HepG2 (cell line): ENCODE data around the gene CCL27. TPM values are rescaled to one million over a fixed set of nuclear protein-coding genes. Genes with fewer than 3 reads are reported as not detected.

ENCODE experiments used
- ATAC-seq: fragments of 200-7000 bp; cut with Tn5 transposase; 3 replicates; pipeline ENCODE4 v1.9.1; 2020; ENCODE audit warnings: mild to moderate bottlenecking, moderate library complexity
- BruUV-seq: library from RNA; stranded (reverse); fragments of 400-500 nt; replicated peaks from 2 replicates; lab custom pipeline; 2021; lab: Mats Ljungman, UMichigan
- CTCF ChIA-PET: fragments of 300-600 bp; formaldehyde crosslinking; extraction: SDS; loops from one replicate; lab custom pipeline; 2021; ENCODE audit warnings: low total read pairs, inconsistent platforms, low intra/inter-chr PET ratio; lab: Yijun Ruan, JAX
- POLR2A ChIA-PET: fragments of 350-600 bp; sonication (Branson Sonifier 250); formaldehyde crosslinking; loops from one replicate; lab custom pipeline; 2020; ENCODE audit warnings: antibody characterized with exemption, inconsistent platforms; lab: Yijun Ruan, JAX
- DNase-seq: peaks from one replicate; pipeline ENCODE4 v3.0.0-alpha.2; 2015; ENCODE audit warnings: low spot score
- FAIRE-seq: peaks from 3 replicates; lab custom pipeline; 2011; peaks lifted over from hg19 to GRCh38; lab: Jason Lieb, UNC
- H2AFZ ChIP-seq: one replicate; pipeline ENCODE4 v1.6.1; 2011; ENCODE audit warnings: low read length, inconsistent platforms
- H3K27ac ChIP-seq: fragments of 300-600 bp; 3 replicates; pipeline ENCODE4 v1.8.0; 2011; ENCODE audit warnings: mixed run types, mild to moderate bottlenecking, mixed read lengths, low read length, inconsistent platforms; ENCODE audit not compliant: insufficient read depth; ENCODE audit errors: extremely low read length
- H3K27me3 ChIP-seq, 2 experiments: fragments of 200-600 bp in 1 of 2; 2 replicates in 1 of 2; 3 replicates in 1 of 2; pipeline versions ENCODE4 v1.6.0 to v1.8.0; 2011; ENCODE audit warnings: low read length in 2 of 2, mild to moderate bottlenecking in 2 of 2, moderate library complexity in 2 of 2, inconsistent platforms in 1 of 2; ENCODE audit not compliant: insufficient read depth in 2 of 2, control insufficient read depth in 1 of 2
- H3K36me3 ChIP-seq, 2 experiments: fragments of 200-600 bp in 1 of 2; replicated peaks in 1 of 2; 2 replicates in 1 of 2; 3 replicates in 1 of 2; pipeline versions ENCODE4 v1.5.1 to v1.8.0; 2011; ENCODE audit warnings: low read length in 2 of 2, inconsistent platforms in 1 of 2; ENCODE audit not compliant: insufficient read depth in 2 of 2, control insufficient read depth in 1 of 2
- H3K4me1 ChIP-seq: 2 replicates; pipeline ENCODE4 v1.5.1; 2012; ENCODE audit warnings: low read length, inconsistent platforms; ENCODE audit not compliant: insufficient read depth
- H3K4me2 ChIP-seq: 2 replicates; pipeline ENCODE4 v1.6.0; 2011; ENCODE audit warnings: low read depth, low read length, inconsistent platforms
- H3K4me3 ChIP-seq, 3 experiments: fragments of 200-600 bp in 1 of 3; sonication (generic), shearing (Covaris generic) in 1 of 3; replicated peaks in 1 of 3; 2 replicates each; pipeline ENCODE4 v1.5.1; 2011 to 2016; ENCODE audit warnings: low read length in 3 of 3, inconsistent platforms in 2 of 3, low read depth in 2 of 3, mild to moderate bottlenecking in 2 of 3, control low read depth in 1 of 3, mixed read lengths in 1 of 3; ENCODE audit not compliant: insufficient read depth in 1 of 3
- H3K79me2 ChIP-seq: one replicate; pipeline ENCODE4 v1.6.1; 2011; ENCODE audit warnings: low read length, inconsistent platforms; ENCODE audit not compliant: insufficient read depth
- H3K9ac ChIP-seq: 2 replicates; pipeline ENCODE4 v1.6.0; 2011; ENCODE audit warnings: mild to moderate bottlenecking, low read depth, low read length, inconsistent platforms; ENCODE audit not compliant: insufficient read depth
- H3K9me3 ChIP-seq: 2 replicates; pipeline ENCODE4 v1.5.1; 2012; ENCODE audit warnings: mild to moderate bottlenecking, low read length
- H4K20me1 ChIP-seq: 2 replicates; pipeline ENCODE4 v1.6.0; 2011; ENCODE audit warnings: inconsistent platforms, mild to moderate bottlenecking, low read length, moderate library complexity; ENCODE audit not compliant: insufficient read depth
- AGO2 ChIP-seq: fragments of 200-400 bp; formaldehyde crosslinking; optimal IDR thresholded peaks from 2 replicates; pipeline ENCODE3; 2017; ENCODE audit warnings: mild to moderate bottlenecking, low read depth, low read length, moderate library complexity
- ARID3A ChIP-seq: IDR thresholded peaks from 2 replicates; pipeline ENCODE4 v1.6.1; 2012; ENCODE audit warnings: low read depth, low read length, improper control_type of control experiment
- ATF7-NPFF ChIP-seq: sonication (generic); formaldehyde crosslinking; IDR thresholded peaks from 2 replicates; pipeline ENCODE4 v1.8.1; 2023; ENCODE audit warnings: mild to moderate bottlenecking, low read depth, missing genetic modification reagents, moderate library complexity
- CBFB ChIP-seq: sonication (generic); formaldehyde crosslinking; IDR thresholded peaks from 2 replicates; pipeline ENCODE4 v1.4.0; 2020; ENCODE audit warnings: missing genetic modification reagents
- CEBPZ ChIP-seq: IDR thresholded peaks from 2 replicates; pipeline ENCODE4 v1.6.1; 2012; ENCODE audit warnings: low read length, improper control_type of control experiment
- FIP1L1 ChIP-seq: fragments of 200-400 bp; formaldehyde crosslinking; IDR thresholded peaks from 2 replicates; pipeline ENCODE4 v1.6.1; 2018; ENCODE audit warnings: low read depth, mild to moderate bottlenecking, low read length, moderate library complexity, borderline replicate concordance; ENCODE audit not compliant: insufficient read depth
- HBP1 ChIP-seq: IDR thresholded peaks from 2 replicates; pipeline ENCODE4 v1.6.1; 2016; ENCODE audit warnings: low read depth, control low read depth
- HCFC1 ChIP-seq: fragments of 150-350 bp; IDR thresholded peaks from 2 replicates; pipeline ENCODE4 v1.6.1; 2014; ENCODE audit warnings: low read depth, low read length
- MTF1 ChIP-seq: sonication (generic); formaldehyde crosslinking; IDR thresholded peaks from 2 replicates; pipeline ENCODE4 v1.5.0; 2020; ENCODE audit warnings: missing genetic modification reagents
- NFRKB ChIP-seq: fragments of 450-650 bp; IDR thresholded peaks from 2 replicates; pipeline ENCODE4 v1.6.1; 2017
- NKX3-1 ChIP-seq: sonication (generic); formaldehyde crosslinking; IDR thresholded peaks from 2 replicates; pipeline ENCODE4 v1.5.0; 2020; ENCODE audit warnings: missing genetic modification reagents
- POLR2AphosphoS5 ChIP-seq: IDR thresholded peaks from 2 replicates; pipeline ENCODE4 v1.6.1; 2012; ENCODE audit warnings: low read depth, low read length
- SRF ChIP-seq: IDR thresholded peaks from 2 replicates; pipeline ENCODE4 v1.6.1; 2011; ENCODE audit warnings: mild to moderate bottlenecking, low read depth, low read length, moderate library complexity
- SRSF4 ChIP-seq: fragments of 200-400 bp; formaldehyde crosslinking; IDR thresholded peaks from one replicate; pipeline ENCODE4 v1.6.1; 2018; ENCODE audit warnings: mild to moderate bottlenecking, low read depth, low read length, moderate library complexity; ENCODE audit not compliant: poor library complexity, severe bottlenecking
- STAT5B ChIP-seq: sonication (generic); formaldehyde crosslinking; IDR thresholded peaks from 2 replicates; pipeline ENCODE4 v1.4.0; 2020; ENCODE audit warnings: missing genetic modification reagents
- ZBTB1 ChIP-seq: sonication (generic); formaldehyde crosslinking; IDR thresholded peaks from 2 replicates; pipeline ENCODE4 v1.4.0; 2020; ENCODE audit warnings: missing genetic modification reagents, borderline replicate concordance
- ZFP1 ChIP-seq: IDR thresholded peaks from 2 replicates; pipeline ENCODE4 v1.6.1; 2016
- ZNF160 ChIP-seq: sonication (generic); formaldehyde crosslinking; IDR thresholded peaks from 2 replicates; pipeline ENCODE4 v1.8.0; 2022; ENCODE audit warnings: mild to moderate bottlenecking, inconsistent platforms, missing genetic modification reagents
- WGBS: methylation state at CpG from one replicate; pipeline ENCODE4 v1.1.6; 2017; ENCODE audit warnings: low lambda C conversion rate; 5-methylcytosine and 5-hydroxymethylcytosine counted together
- in situ Hi-C: cut with HindIII; loops from 2 replicates; pipeline ENCODE4 v1.10.0; 2017; ENCODE audit warnings: low pct_unique_long_range_greater_than_20kb; ENCODE audit not compliant: extremely low pct_ligation_motif_present
- intact Hi-C: fragments of 100-400 bp; cut with micrococcal nuclease; formaldehyde crosslinking; loops from one replicate; pipeline ENCODE4 v1.10.0; 2022; ENCODE audit not compliant: unreplicated experiment
- polyA plus RNA-seq, 8 experiments: library from polyadenylated mRNA; depleted of rRNA in 3 of 8; stranded (reverse) in 7 of 8; unstranded in 1 of 8; fragments of >200 nt; fragmentation: Illumina TruSeq in 4 of 8; extraction: Trizol in 4 of 8; gene quantifications; 2 replicates each; pipeline versions ENCODE4 v1.2.1 to v1.2.3, GENCODE V29; 2011 to 2016; ENCODE audit warnings: low read depth in 4 of 8, missing spikeins in 1 of 8, mixed read lengths in 1 of 8; ENCODE audit not compliant: insufficient read depth in 1 of 8
- total RNA-seq, 5 experiments: library from RNA; depleted of rRNA; stranded (reverse); fragments of >200 nt; fragmentation: Illumina TruSeq; extraction: Trizol; gene quantifications; 2 replicates each; pipeline ENCODE4 v1.2.3, GENCODE V29; 2016; ENCODE audit warnings: low read depth in 1 of 5

CCL27 gene
- total and polyA plus RNA-seq, 2 of the 13 experiments (the other 11 are each of a cell fraction or from before 2014, with no cell fraction given): not detected

- TF ChIP-seq HBP1 (CRISPR knock-in tag) (no peak), AGO2 (no peak), STAT5B (CRISPR knock-in tag) (no peak), ZNF160 (CRISPR knock-in tag) (no peak), NKX3-1 (no peak), CEBPZ (no peak), CBFB (no peak), FIP1L1 (no peak)
Observed at GRCh38 chr9:34658461-34658860, 4.0 kb downstream of the CCL27 start (continued).

GRCh38 chr9:34656992-34657391 is 5.5 kb downstream of the CCL27 start:
- no TSS peak for BruUV-seq
- ChIA-PET POLR2A (interaction anchor here (1.0 to 2.3 kb wide), 3 partner anchors 8 to 11 kb away, joined by 3 to 14 read pairs (median 5); partner anchors contain the start of gene GALT), CTCF (no interaction called here)
- Histone ChIP-seq H2AFZ (no peak overlapping the region), H3K4me2 (no peak overlapping the region), H3K9ac (no peak overlapping the region), H3K36me3 (no peaks in the 10 kb centered on the region), H3K9me3 (no peaks in the 10 kb centered on the region), H3K4me1 (peaks cover 23% of the 10 kb centered on the region), H3K4me3 (no peak overlapping the region), H3K79me2 (no peaks in the 10 kb centered on the region), H3K27ac (no peak overlapping the region), H3K27me3 (no peaks in the 10 kb centered on the region; a peak in 3 of 5 replicates), H4K20me1 (no peaks in the 10 kb centered on the region)
- intact Hi-C loops: no loop called here
- 57% methylated on average over 4 of the region's 5 CpGs for WGBS
- DNase-seq: no peak
- no peak for ATAC-seq
- in situ Hi-C loops: no loop called here
- no peak for FAIRE-seq
- no peak for TF ChIP-seq HCFC1
- no peak for TF ChIP-seq MTF1 (CRISPR knock-in tag)
- no peak for TF ChIP-seq ZFP1 (CRISPR knock-in tag)
- TF ChIP-seq ARID3A: no peak
- TF ChIP-seq POLR2AphosphoS5: no peak
- no peak for TF ChIP-seq NFRKB
- TF ChIP-seq STAT5B (CRISPR knock-in tag): no peak
- no peak for TF ChIP-seq SRSF4
- TF ChIP-seq ZBTB1 (CRISPR knock-in tag): no peak
- TF ChIP-seq ATF7-NPFF (CRISPR knock-in tag): no peak
- no peak for TF ChIP-seq SRF
